ENCODE data around the gene COL15A1.

COL15A1 gene

GRCh38 chr9:98950262-98950661 is 6.6 kb downstream of the COL15A1 start:
- no peak for DNase-seq

DNA sequence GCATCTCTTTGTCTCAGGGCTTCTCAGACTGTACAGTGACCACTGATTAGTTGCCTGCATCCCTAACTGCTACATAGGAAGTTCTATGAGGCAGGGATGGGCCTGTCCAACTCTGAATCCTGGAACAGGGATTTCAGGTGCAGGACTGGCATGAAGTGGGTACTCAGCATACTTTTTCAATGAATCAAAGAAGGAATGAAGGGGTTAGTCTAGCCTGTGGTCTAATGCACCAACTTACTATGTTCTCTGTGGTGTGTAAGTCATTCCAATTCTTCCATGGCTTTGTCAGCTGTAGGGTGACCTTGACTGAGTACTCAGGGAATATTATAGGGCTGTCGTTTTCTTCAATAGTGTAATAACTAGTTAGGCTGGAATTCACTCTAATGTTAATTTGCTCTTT is 8.3 kb downstream of the COL15A1 start:
- DNase-seq: no peak

DNA sequence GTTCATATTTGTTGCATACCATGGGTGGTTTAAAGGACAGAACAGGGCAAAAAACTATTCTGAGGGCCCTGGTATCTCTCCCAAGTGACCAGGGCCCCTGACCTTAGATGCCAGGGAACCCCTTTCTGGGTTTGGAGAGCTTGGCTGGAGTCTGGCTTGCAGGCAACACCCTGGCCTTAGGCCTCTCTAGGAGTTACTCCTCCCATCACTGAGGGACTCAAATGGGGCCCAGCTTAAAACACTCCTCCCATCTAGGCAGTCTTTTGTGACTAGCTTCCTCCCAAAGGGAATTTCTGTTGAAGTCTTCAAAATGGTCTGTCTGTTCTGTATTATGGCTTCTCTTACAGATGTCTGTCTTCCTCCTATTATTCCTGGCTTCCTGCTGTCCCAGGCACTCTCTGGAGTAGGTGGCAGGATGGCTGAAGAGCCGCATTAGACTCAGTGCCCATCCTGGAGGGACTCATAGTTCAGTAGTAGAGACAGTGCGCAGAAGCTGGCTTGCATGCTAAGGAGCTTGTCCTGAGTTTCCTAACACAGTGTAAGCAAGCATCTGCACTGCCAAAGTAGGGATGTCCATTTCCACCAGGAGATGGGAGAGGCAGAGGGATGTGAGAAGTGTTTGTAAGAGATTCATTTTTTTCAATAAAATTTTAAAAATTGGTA is 10.0 kb downstream of the COL15A1 start:
- DNase-seq: no peak

GRCh38 chr9:98954244-98954610 is 10.5 kb downstream of the COL15A1 start:
- no peak for DNase-seq

DNA sequence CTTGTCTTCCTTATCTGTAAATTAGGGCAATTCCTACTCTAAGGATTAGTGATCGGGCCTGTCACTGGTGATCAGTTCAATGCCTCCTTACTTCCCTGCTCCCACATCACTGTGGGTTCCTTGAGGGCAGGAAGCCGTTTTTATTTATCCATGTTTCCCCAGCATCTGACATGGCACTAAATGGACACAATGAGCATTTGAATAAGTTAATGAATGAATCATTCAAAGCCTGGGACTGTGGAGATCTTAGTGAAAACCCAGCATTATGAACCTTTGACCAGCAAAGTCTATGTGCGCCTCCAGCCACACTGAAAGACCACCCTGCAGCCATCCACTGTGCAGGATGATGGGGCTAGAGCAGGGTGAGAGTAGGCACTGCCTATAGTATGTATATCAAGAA is 11.6 kb downstream of the COL15A1 start:
- DNase-seq: no peak

- no peak for DNase-seq
Observed at GRCh38 chr9:98957826-98958225, 14.1 kb downstream of the COL15A1 start.

- no peak for DNase-seq
Observed at GRCh38 chr9:98958271-98958984, 14.7 kb downstream of the COL15A1 start.

GRCh38 chr9:98960409-98960808 is 16.7 kb downstream of the COL15A1 start:
- no peak for DNase-seq

DNA sequence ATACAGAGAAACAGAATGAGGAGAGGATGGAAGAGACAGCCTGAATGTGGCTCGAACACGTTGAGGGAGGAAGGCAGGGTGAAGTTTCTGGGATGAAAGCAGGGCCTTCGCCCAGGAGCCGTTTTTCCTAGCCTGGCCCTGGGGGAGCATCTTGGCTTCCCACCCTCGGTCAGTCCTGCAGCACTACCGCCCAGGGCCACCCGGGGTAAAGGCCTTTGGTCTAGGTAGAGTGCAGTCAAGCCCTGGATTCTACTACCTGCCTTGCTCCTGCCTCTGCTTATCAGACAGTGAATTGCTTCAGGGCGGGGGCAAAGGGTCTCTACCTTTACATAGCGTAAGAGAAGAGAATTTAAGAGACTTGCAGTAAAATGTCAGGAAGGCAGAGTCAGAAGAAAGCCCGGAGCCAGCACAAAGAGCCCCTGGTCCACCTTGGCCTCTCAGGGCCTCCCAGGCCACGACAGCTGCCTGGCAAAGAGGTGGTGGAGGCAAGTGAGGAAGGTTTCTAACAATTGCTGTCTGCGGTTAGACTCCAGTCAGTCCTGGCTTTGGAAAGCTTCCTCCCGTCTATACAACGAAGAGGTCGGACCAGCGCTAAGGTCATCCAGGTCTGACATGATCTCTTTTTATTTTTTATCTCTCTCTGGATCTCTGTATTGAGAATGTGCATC is 17.9 kb downstream of the COL15A1 start:
- no peak for DNase-seq

DNA sequence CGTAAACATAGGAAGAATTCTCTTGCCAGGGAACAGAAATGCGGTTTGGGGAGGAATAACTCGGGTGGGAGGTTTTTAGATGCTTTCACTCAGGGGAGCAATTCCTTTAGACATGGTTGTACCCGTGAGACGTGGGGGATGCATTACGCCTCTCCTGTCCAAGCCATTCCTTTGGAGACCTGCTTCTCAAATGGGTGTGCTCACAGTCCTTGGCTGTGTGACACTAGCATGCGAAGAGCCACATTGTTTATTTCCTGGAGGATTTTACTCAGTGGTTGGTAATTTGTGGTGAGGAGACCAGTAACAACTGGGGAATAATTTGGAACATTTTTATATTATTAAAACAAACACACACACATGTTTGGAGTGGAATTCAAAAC is 18.5 kb downstream of the COL15A1 start:
- no peak for DNase-seq

DNA sequence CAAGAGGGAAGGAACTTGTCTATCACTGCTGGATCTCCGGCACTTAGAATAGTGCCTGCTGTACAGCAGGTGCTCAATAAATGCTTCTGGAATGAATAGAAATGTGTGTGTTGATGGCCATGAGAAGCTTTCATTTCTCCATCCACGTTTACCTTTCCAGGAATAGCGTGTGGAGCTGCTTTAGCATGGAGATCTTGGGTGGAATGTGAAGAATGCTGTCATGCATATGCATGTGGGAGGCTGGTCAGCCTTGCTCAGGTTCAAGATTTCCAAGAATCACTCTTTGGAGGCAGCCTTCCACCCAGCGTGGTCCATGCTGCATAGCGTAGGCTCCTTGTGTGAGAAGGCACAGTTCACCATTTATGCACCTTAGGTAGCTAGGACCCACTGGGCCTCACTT is 19.2 kb downstream of the COL15A1 start:
- no peak for DNase-seq

DNA sequence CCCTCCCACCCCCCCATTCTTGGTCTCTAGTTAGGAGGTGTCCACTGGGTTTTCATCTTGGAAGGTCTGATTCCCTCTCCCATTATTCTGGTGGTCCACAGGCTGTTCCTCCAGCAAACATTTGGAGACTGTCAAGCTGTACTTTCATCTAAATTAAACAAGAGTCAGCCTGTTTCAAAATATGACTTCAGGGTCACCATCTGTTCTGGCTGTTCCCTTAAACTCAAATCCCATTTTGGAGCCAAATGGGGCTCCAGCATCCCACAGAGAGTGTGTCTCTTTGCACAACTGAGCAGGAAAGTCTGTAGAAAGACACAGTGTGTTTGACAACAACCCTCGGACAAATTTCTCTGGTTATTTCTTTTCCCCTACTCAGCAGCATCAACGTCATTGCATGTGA is 20.5 kb downstream of the COL15A1 start:
- DNase-seq: no peak

GRCh38 chr9:98964911-98965336 is 21.2 kb downstream of the COL15A1 start:
- no peak for DNase-seq

DNA sequence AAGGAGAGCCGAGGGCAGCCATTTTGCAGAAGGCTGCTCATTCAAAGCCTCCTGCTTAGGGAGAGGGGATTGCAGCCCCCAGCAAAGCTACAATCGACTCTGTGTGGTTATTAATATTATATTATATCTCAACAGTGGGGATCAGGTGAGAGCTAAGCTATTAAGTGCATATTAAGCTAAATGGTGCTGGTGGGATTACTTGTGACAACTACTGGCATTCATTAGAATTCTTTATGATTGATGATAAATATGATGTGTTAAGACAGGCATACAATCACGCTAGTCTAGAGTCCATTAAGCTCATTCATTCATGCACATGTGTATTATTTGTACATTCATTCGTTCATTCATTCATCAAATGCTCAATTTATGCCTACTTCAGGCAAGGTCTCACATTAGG is 23.0 kb downstream of the COL15A1 start:
- DNase-seq: no peak

- DNase-seq: no peak
Observed at GRCh38 chr9:98967257-98967656, 23.6 kb downstream of the COL15A1 start.

DNA sequence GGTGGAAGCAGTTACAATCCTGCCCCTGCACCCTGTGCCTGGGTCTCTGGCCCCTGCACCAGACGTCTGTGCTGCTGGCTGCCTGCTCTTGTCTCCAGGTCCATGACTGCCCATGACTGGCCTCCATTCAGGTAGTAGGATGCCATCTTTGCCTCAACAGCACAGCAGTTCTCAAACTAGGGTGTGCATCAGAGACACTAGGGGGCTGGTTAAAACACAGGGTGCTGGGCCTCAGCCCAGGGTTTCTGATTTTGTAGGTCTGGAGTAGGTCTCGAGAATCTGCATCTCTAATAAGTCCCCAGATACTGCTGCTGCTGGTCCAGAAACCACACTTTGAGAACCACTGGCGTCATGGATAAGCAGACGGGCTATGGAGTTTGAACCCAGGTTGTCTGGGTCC is 24.0 kb downstream of the COL15A1 start:
- no peak for DNase-seq

DNA sequence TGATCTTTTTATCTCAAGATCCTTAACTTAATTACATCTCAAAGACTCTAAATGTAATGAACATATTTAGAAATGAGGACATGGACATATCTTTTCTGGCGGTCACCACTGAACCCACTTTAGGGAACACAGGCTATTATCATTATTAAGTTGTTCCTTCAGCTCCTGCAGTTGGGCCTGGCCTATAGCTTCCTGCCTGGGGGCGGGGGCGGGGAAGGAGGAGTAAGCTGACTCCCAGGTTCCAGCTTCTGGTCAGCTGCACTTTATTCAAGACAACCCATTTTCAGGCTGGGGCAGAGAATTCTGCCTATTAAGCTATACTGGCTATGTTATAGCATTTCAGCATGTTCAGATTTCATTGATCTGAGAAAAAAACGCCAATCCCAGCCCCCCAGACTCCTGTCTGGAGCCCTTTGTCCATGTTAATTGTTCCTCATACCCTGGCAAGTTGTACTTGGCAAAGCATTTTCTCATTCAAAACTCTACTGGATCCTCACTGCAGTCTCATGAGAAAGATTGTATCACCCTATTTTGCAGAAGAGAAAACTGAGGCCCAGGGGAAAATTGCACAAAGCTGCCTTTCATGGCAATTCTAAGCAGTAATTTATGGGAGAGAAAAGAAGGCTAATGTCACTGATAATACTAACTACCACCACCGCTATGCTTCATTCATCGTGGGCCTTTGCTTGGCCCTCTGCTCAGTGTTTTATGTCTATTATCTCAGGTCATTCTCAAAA is 25.1 kb downstream of the COL15A1 start:
- DNase-seq: no peak

DNA sequence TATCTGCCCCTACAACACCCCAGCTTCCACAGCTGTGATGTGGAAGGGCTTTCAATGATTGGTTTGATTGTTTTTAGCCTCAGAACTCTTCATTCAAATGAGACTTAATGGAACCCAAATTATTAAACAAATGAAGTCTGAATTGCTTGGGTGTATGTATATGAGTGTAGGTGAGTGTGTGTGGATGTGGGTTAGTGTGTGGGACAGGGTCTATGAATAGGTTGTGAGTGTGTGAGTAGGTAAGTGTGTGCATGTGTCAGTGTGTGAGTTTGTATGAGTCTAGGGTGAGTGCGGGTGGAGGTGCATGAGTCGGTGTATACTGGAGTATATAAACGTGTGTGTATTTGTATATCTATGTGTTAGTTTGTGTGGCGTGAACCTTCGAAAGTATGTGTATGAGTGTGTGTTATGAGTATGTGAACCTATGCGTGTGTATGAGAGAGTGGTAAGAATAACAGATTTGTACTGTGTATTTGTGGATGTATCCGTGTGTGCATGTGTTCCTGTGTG is 26.9 kb downstream of the COL15A1 start:
- DNase-seq: no peak

DNA sequence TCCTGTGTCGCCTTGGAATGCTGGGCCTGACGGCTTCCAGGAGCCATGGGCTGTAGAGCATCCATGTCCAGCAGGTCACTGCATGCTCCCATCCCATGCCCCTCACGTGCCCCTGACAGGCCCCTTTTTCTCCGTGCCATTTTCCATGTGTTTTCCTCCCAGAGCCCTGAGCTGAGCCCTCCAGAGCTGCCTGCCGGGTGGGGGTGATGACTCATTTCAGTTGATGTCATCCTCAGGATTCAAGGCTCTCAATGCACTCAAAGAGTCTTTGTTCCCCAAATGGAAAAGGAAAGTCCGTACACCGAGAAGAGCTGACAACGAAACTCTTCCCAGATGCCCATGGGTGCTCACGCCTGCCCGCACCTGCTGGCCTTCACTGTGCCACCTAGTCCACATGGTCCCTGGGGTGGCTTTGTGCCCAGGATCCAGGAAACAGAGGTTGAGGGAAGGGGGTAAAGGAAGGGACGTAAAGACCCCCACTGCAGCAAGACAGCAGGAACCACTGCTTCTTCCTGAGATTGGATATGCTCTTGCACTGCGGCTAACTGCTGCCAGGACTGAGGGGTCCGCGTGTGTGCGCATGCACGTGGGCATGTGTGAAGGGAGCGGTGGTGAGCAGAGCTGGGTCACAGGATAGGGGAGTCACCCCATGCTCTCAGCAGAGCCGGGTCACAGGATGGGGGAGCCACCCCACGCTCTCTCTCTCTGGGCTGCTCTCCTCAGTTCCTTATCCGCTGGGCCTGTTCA is 27.6 kb downstream of the COL15A1 start:
- DNase-seq: no peak

GRCh38 chr9:98971915-98972223 is 28.2 kb downstream of the COL15A1 start:
- no peak for DNase-seq

GRCh38 chr9:98972716-98973115 is 29.0 kb downstream of the COL15A1 start:
- no peak for DNase-seq

DNA sequence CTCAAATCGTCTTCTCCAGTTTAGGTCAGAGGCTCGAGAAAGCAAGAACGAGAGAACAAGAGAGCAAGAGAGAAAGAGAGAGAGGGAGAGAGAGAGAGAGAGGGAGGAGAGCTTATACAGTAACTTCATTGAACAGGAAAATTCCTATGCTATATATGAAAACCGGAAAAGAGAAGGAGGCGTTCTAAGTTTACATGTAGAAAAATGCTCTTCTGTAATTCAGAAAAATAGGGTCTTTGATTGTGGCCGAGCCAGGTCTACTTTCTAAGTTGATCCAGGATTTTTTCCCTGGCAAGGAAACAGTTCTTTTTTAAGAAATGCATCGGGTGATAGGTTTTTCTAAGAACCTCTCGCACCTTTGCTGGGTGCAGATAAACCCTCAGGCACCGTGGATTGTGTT is 29.5 kb downstream of the COL15A1 start:
- no peak for DNase-seq

GRCh38 chr9:98973576-98973975 is 29.9 kb downstream of the COL15A1 start:
- DNase-seq: no peak

All from NCI-H2081 treated with DMSO at 0.1 percent for 48 hours (cell line).